Thyroid gland (tissue), 4 donors: ENCODE measurements around the gene PIEZO2.

ENCODE experiments used
- CTCF ChIP-seq, 6 experiments: fragments of 200-600 bp in 3 of 6; fragments of 450-650 bp in 3 of 6; sonication (generic) in 3 of 6; IDR thresholded peaks; one replicate each; pipeline ENCODE4 v1.5.1; 2016 to 2019; ENCODE audit warnings: antibody characterized with exemption in 6 of 6, mild to moderate bottlenecking in 2 of 6, inconsistent platforms in 1 of 6, moderate library complexity in 1 of 6
- POLR2A ChIP-seq, 2 donors: fragments of 450-650 bp; IDR thresholded peaks; one replicate each; pipeline ENCODE4 v1.6.1; 2017; ENCODE audit warnings: antibody characterized with exemption in 2 of 2, mild to moderate bottlenecking in 2 of 2, moderate library complexity in 1 of 2

- no peak for TF ChIP-seq CTCF (IDR thresholded peaks at IDR 0.05)
- no peak for TF ChIP-seq POLR2A (IDR thresholded peaks at IDR 0.05)
Measured at GRCh38 chr18:11105463-11105862, 43.9 kb downstream of the PIEZO2 start.
